ENCODE measurements around the gene PCNT. TPM values are rescaled to one million over a fixed set of nuclear protein-coding genes. Genes with fewer than 3 reads are reported as not detected.
A peak's percentile ranks its signal among the peaks of the same experiment; 100 is the strongest.

The PCNT gene
- total and polyA plus RNA-seq, 9 of the 15 experiments (the other 6 are each of a cell fraction or from before 2014, with no cell fraction given), result 9.1 to 53.5 (median 31.3) TPM

GRCh38 chr21:46325073-46325912 is 1.3 kb downstream of the PCNT start (continued):
- TF ChIP-seq MGA (IDR thresholded peaks at IDR 0.05), result peak; percentile 61
- TF ChIP-seq MITF (IDR thresholded peaks at IDR 0.05), result 0 out of 2 replicates have a peak, but pooled peaks have one; percentile 27
- no peak for TF ChIP-seq ZNF212 (CRISPR knock-in tag; IDR thresholded peaks at IDR 0.05)
- TF ChIP-seq PPARD (CRISPR knock-in tag; IDR thresholded peaks at IDR 0.05), result no peak
- no peak for TF ChIP-seq NR4A1 (CRISPR knock-in tag; IDR thresholded peaks at IDR 0.05)
- TF ChIP-seq NR4A1 (tag; IDR thresholded peaks at IDR 0.05), result peak; percentile 28; the same call in 1 of the 2 replicates
- peak in 1 of 2 experiments; percentile 86; a peak in 1 of 4 replicates for TF ChIP-seq SIN3A (IDR thresholded peaks at IDR 0.05; ENCODE audit: borderline replicate concordance in 2 of 2, control insufficient read depth in 1 of 2, low read depth in 2 of 2, low read length in 2 of 2)
- peak; percentile 39; the same call in 1 of the 2 replicates for TF ChIP-seq GABPB1 (CRISPR knock-in tag; IDR thresholded peaks at IDR 0.05)
- TF ChIP-seq BMI1 (IDR thresholded peaks at IDR 0.05; ENCODE audit: low read length), result no peak
- TF ChIP-seq TFAM (CRISPR knock-in tag; conservative IDR thresholded peaks at IDR 0.05), result no peak
- no peak for TF ChIP-seq ELF1 (tag; IDR thresholded peaks at IDR 0.05)
- TF ChIP-seq POLR3A (IDR thresholded peaks at IDR 0.05; ENCODE audit: borderline replicate concordance, extremely low read depth, insufficient read depth, insufficient read length), result no peak
- 0 out of 2 replicates have a peak, but pooled peaks have one; percentile 41 for TF ChIP-seq TRIM28 (IDR thresholded peaks at IDR 0.05)
